Activated T-cell treated with anti-CD3 and anti-CD28 coated beads, Interleukin-2, amount 50 U/mL, for 1 hour (primary cell): ENCODE data around the gene RGCC.
"Not testable (repeated sequence)": the region's sequence is repeated elsewhere in the genome, so short reads cannot be mapped to it uniquely, and the experiment has no call there.

ENCODE experiments used
- DNase-seq: peaks from one replicate; pipeline ENCODE4 v3.0.0-alpha.2; 2020

The RGCC gene

GRCh38 chr13:41492432-41493260 is 35.3 kb downstream of the RGCC start:
- peak; percentile 44 for DNase-seq

GRCh38 chr13:41494202-41494601 is 36.9 kb downstream of the RGCC start:
- no peak for DNase-seq

- DNase-seq = no peak
These were observed 37.7 kb downstream of the RGCC start for GRCh38 chr13:41495044-41495443.

DNA sequence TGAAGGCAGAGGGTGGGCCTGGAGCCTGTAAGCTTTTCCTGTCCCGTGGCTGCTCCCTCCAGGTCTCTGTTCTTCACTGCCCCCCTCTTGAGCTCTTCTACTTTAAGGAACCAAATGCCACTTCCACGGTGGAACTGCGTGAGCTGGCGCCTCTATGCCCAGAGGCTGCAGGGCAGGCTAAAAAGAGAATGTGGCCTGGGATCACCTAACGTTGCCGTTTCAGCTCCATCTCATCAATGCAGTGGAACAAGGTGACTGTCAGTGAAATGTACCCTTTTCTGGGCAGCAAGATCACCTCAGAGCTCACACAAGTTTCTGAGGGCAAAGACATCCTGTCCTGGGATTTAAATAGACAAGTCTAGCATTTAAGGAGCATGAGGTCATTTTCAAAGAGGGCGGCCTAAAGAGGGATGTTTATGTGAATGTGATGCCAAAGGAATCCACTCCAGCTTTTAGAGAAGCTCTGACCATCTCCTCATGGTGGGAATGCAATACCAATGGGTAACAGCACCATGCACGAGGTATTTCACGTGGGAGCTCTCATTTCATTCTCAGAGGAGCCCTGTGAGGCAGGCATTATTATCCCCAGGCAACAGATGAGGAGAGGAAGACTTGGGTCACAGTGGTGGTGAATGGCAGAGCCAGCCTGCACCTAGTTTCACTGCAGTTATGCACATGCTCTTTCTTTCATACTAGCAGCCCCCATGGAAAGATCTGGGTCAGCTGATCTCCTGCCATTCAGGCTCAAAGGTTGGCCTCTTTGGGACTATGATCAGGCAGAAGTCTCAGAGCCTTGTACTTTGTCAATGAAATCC is 39.3 kb downstream of the RGCC start:
- no peak for DNase-seq

DNA sequence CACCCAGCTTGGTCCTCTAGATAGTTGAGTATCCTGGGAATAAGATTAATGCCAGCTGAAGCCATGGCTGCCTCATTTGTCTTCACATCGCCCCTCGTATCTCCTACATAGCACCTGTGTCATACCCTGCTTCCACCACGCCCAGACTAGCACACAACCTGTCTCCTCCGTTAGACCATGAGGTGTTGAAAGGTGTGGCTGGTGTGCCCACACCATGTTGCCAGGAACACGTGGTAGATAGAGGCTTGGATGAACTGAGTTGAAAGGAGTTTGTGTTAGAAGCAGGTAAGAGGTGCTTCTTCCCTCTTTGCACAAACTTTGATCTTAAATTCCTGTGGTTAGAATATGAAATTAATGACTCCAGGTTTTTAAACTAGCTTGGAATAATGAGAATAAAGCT is 40.1 kb downstream of the RGCC start:
- no peak for DNase-seq

- DNase-seq = no peak
These were observed 42.1 kb downstream of the RGCC start for GRCh38 chr13:41499452-41499851.

GRCh38 chr13:41500511-41500910 is 43.2 kb downstream of the RGCC start:
- peak; percentile 42 for DNase-seq

GRCh38 chr13:41501281-41501680 is 43.9 kb downstream of the RGCC start:
- no peak for DNase-seq

DNA sequence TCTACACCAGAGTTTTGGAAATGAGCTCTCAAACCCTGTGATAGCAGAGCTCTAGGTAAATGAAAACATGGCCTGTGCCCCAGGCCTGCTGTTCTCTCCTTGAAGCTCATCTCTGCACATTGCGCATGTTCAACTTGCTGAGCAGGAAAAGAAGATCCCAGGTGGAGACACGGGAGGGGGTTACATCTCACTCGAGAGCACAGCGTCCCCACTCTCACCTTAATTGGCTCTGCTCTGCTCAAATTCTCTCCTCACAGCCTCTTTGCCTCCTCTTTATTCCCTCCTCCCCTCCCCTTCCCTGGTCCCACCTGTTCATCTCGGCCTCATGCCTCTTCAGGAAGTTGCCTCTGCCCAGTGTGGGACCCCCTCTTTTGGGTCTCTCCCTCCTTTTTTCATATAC is 44.7 kb downstream of the RGCC start:
- DNase-seq = no peak

- no peak for DNase-seq
These were observed 45.3 kb downstream of the RGCC start for GRCh38 chr13:41502673-41503072.

GRCh38 chr13:41503356-41503755 is 46.0 kb downstream of the RGCC start:
- DNase-seq = no peak

DNA sequence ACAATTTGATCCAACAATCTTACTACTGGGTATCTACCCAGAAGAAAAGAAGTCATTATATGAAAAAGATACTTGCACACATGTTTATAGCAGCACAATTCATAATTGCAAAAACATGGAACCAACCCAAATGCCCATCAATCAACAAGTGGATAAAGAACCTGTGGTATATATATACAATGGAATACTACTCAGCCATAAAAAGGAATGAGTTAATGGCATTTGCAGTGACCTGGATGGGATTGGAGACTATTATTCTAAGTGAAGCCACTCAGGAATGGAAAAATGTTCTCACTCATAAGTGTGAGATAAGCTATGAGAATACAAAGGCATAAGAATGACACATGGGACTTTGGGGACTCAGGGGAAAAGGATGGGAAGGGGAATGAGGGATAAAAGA is 47.3 kb downstream of the RGCC start:
- not testable (repeated sequence) for DNase-seq

DNA sequence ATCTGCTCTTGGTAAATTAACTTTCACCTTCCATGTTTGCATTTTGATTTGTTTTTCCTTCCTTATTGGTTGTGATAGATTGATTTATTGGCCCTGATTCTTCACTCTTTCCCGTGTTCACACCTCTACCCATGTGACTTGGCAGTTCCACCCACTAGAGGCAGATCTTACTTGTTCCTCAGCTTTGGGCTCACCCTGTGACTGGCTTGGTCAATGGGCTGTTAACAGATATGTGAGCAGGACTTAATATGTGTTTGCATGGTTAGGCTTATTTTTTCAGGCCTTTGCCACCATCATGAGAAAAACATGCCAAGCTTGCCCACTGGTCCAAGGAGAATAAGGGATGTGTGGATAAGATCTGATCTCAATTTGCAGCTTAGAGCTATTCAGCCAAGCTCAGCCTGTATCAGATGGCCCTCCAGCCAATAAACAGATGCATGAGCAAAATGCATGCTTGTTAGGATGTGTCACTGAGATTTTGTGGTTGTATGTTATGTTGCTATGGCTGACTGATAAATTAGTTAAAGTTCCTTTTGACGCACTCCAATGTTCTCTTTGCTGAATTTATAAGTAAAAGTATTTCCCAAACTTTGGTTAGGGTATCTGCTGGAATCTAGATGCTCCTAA is 48.0 kb downstream of the RGCC start:
- DNase-seq = no peak

DNA sequence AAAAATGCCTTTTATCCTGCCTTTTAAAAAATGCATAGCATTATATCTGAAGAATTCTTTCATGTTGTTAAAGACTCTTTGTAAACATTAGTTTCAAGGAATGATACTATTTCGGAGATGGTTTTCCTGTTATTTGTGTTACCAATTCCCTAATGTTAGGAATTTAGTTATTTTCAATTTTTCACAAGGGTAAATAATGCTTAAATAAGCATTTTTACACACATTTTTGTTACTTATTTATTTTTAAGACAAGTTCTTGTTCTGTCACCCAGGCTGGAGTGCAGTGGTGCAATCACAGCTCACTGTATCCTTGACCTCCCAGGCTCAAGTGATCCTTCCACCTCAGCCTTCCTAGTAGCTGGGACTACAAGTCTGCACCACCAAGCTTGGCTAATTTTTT is 49.0 kb downstream of the RGCC start:
- no peak for DNase-seq

DNA sequence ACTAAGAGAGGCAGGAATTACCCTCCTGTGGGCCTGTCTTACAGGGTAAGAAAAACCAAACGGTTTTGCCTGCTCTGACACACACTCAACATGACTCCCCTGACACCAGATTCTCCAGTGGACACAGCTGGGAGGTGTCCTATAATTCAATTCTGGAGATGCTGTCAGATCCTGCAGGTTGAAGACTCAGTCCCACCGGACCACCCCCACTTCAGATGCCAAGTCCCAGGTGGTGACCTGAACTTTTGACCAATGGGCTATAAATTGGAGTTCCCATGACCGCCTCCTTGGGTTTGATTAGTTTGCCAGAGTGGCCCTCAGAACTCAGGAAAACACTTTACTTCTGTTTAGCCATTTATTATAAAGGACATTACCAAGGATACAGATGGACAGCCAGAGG is 52.6 kb downstream of the RGCC start:
- no peak for DNase-seq

DNA sequence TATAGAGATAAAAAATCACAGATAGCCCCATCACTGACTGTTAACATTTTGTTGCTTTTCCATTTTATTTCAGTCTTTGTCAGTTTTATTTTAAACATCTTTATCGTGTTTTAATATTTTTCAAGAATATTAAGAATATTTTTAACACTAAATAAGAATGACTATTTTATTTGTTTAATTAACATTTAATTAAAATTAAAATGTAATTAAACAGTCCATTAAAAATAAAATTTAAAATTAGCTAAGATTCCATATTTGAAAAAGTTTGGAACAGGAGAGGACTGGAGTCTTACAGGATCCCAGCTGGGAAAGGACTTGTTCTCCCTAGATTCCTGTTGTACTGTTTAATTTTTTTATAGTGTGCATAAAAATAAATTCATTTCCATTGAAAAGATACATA is 54.5 kb downstream of the RGCC start:
- no peak for DNase-seq

DNA sequence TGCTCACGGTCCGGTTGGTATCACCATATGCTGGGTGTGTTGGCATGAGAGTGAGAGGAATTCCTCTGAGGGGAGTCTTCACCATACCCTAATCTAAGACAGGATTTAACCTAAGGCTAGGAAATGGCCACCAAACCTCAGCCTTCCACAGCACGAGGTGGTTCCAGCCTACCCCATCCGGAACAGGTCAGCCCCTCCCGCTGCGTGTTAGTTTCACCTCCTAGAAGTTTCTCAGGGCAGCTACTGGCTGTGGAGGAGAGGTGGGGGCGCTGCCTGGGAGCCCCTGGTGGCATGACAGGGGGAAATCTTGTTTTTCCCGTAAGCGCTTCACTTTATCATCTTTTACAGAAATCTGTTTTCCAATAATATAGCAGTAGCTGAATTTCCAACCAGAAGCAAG is 55.1 kb downstream of the RGCC start:
- no peak for DNase-seq

DNA sequence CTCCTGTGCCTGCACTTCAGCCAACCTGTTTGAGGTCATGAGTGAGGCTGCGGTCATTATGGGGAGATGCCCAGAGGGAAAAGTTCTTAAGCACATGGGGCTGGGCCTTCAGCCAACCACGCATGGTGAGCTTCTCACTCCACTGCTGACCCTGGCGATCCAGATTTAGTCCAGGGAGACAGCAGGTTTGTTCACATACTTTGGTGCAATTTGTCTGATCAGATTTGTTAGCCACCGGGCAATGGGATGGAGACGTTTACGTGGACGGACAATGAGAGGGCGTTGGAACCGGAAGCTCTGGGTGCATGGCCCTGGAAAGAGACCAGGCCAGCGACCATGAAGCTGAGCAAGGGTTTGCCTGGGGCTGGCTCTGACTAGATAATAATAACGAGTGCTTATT is 56.2 kb downstream of the RGCC start:
- DNase-seq = no peak

GRCh38 chr13:41514853-41515395 is 57.6 kb downstream of the RGCC start:
- no peak for DNase-seq

DNA sequence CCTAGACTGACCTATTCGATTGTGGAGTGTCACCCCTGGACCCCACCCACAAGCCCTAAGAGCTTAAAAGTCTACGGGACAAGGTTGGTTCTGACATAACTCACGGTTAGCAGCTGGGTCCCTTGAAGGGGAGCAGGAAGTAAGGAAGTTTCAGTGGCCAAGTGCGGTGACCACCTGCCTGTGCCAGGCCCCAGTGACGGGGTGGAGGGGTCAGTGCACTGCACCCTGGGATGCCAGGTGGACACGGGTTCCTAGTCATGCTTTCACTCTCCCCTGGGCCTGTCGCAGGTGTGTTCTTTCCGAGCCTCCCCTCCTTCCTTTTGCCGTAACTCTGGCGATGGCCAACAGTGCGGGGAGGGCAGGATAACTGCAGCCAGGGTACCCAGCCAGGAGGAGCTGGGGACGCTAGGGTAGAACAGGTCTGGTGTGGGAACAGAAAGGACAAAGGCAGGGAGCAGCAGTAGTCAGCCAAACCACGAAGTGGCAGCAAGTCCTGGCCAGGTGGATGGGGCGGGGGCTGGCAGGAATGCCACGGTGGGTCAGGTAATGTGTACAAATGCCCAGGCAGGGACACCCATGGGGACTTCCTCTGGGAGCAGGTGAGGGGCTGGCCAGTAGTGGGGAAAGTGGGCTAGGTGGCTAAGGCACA is 58.3 kb downstream of the RGCC start:
- DNase-seq = no peak

DNA sequence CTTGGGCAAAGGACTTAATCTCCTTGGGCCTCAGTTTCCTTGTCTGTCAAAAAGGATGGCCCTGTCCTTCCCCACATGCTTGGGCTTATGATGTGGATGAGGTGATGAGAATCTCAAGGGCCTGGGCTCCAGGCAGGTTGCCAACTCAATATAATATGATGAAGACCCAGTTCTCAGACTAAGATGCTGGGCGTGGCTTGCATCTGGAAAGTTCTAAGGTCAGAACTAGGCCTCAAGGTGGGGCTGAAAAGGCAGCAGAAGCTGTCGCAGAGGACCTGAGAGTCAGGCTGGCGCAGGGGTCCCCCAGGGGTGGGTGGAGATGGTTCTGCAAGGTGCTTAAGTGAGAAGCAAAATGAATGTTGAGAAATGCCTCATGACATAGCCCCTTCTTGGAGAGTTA is 58.8 kb downstream of the RGCC start:
- DNase-seq = no peak

DNA sequence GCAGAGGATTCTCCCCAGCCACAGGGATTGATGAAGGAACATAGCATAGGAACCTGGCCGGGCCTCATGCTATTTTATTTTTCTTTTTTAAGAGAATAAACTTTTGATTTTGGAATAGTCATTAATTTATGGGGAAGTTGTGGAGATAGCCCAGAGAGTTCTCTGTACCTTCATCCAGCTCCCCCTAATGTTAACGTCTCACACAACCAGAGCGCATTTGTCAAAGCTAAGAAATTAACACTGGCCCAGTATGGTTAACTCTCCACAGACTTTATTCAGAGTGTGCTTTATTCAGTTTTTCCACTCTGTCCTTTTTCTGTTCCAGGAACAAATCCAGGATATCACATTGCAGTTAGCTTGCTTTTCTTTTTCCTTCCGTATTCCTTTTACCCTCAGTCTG is 59.4 kb downstream of the RGCC start:
- DNase-seq = no peak
